ENCODE results near the gene ANKRD66.

GRCh38 chr6:46757214-46757596, 10.5 kb downstream of the ANKRD66 start:
- TF ChIP-seq CTCF (IDR thresholded peaks at IDR 0.05 in 4 of 5, conservative IDR thresholded peaks at IDR 0.05 in 1 of 5) (no peak), POLR2A (IDR thresholded peaks at IDR 0.05) (no peak)
